GM19397 (cell line): ENCODE data around the gene CDK8.
"Not testable (repeated sequence)": the region's sequence is repeated elsewhere in the genome, so short reads cannot be mapped to it uniquely, and the experiment has no call there.

ENCODE experiments used
- ATAC-seq: cut with Tn5 transposase; IDR thresholded peaks from one replicate; pipeline ENCODE4 v1.9.1; 2021; ENCODE audit warnings: mild to moderate bottlenecking, moderate library complexity; ENCODE audit not compliant: unreplicated experiment

The CDK8 gene

GRCh38 chr13:26310003-26310402 lies 56.1 kb downstream of the CDK8 start:
- ATAC-seq = no peak

GRCh38 chr13:26310470-26310869 lies 56.5 kb downstream of the CDK8 start:
- no peak for ATAC-seq

- not testable (repeated sequence) for ATAC-seq
Measured at GRCh38 chr13:26312019-26312418, 58.1 kb downstream of the CDK8 start.

GRCh38 chr13:26316095-26316494 lies 62.2 kb downstream of the CDK8 start:
- ATAC-seq = not testable (repeated sequence)

- ATAC-seq = no peak
Measured at GRCh38 chr13:26320766-26321165, 66.8 kb downstream of the CDK8 start.

GRCh38 chr13:26323127-26323526 lies 69.2 kb downstream of the CDK8 start:
- ATAC-seq = no peak

GRCh38 chr13:26323764-26324163 lies 69.8 kb downstream of the CDK8 start:
- no peak for ATAC-seq

GRCh38 chr13:26324294-26324693 lies 70.4 kb downstream of the CDK8 start:
- no peak for ATAC-seq

- ATAC-seq = no peak
Measured at GRCh38 chr13:26324867-26325266, 70.9 kb downstream of the CDK8 start.

GRCh38 chr13:26325876-26326275 lies 71.9 kb downstream of the CDK8 start:
- peak; percentile 70 for ATAC-seq

GRCh38 chr13:26326562-26326961 lies 72.6 kb downstream of the CDK8 start:
- no peak for ATAC-seq

GRCh38 chr13:26327940-26328725 lies 74.2 kb downstream of the CDK8 start:
- no peak for ATAC-seq

GRCh38 chr13:26335158-26335557 lies 81.2 kb downstream of the CDK8 start:
- ATAC-seq = no peak

- ATAC-seq = no peak
Measured at GRCh38 chr13:26340807-26341206, 86.9 kb downstream of the CDK8 start.

GRCh38 chr13:26342898-26343297 lies 89.0 kb downstream of the CDK8 start:
- no peak for ATAC-seq

- ATAC-seq = no peak
Measured at GRCh38 chr13:26343816-26344215, 89.9 kb downstream of the CDK8 start.

GRCh38 chr13:26344980-26345379 lies 91.1 kb downstream of the CDK8 start:
- ATAC-seq = no peak

GRCh38 chr13:26348966-26349365 lies 95.0 kb downstream of the CDK8 start:
- no peak for ATAC-seq

GRCh38 chr13:26362261-26362660 lies 108.3 kb downstream of the CDK8 start:
- ATAC-seq = no peak

- no peak for ATAC-seq
Measured at GRCh38 chr13:26370553-26370952, 116.6 kb downstream of the CDK8 start.

GRCh38 chr13:26372747-26373146 lies 118.8 kb downstream of the CDK8 start:
- no peak for ATAC-seq

GRCh38 chr13:26376430-26376829 lies 122.5 kb downstream of the CDK8 start:
- no peak for ATAC-seq

- ATAC-seq = no peak
Measured at GRCh38 chr13:26377038-26377437, 123.1 kb downstream of the CDK8 start.
